CD14-positive monocyte (primary cell): ENCODE measurements around the gene ADNP2. TPM values are rescaled to one million over a fixed set of nuclear protein-coding genes. Genes with fewer than 3 reads are reported as not detected.

Source experiments
- DNase-seq, 3 donors: peaks; one replicate each; pipeline ENCODE4 v3.0.0-alpha.2; 2011 to 2022
- H2AFZ ChIP-seq: 2 replicates; pipeline ENCODE4 v1.6.0; 2012; ENCODE audit warnings: mild to moderate bottlenecking, low read depth, low read length, inconsistent platforms; ENCODE audit not compliant: insufficient read depth, poor library complexity, severe bottlenecking
- H3K27ac ChIP-seq, 2 donors: 1 replicate in 1 of 2; 2 replicates in 1 of 2; pipeline ENCODE4 v1.5.1; 2012 to 2013; ENCODE audit warnings: low read length in 2 of 2, control low read depth in 1 of 2, inconsistent platforms in 1 of 2, low read depth in 1 of 2, mild to moderate bottlenecking in 1 of 2
- H3K27me3 ChIP-seq, 2 donors: one replicate each; pipeline versions ENCODE4 v1.6.0 to v1.6.1; 2011 to 2013; ENCODE audit warnings: low read length in 2 of 2; ENCODE audit not compliant: control insufficient read depth in 2 of 2, insufficient read depth in 2 of 2
- H3K36me3 ChIP-seq, 2 donors: replicated peaks in 1 of 2; 1 replicate in 1 of 2; 2 replicates in 1 of 2; pipeline versions ENCODE4 v1.5.1 to v1.6.1; 2012 to 2013; ENCODE audit warnings: low read length in 2 of 2, control low read depth in 1 of 2, inconsistent platforms in 1 of 2, mild to moderate bottlenecking in 1 of 2; ENCODE audit not compliant: insufficient read depth in 2 of 2, control insufficient read depth in 1 of 2
- H3K4me1 ChIP-seq, 2 donors: 1 replicate in 1 of 2; 2 replicates in 1 of 2; pipeline versions ENCODE4 v1.5.1 to v1.6.1; 2012 to 2013; ENCODE audit warnings: low read length in 2 of 2, control low read depth in 1 of 2, inconsistent platforms in 1 of 2, mild to moderate bottlenecking in 1 of 2, moderate library complexity in 1 of 2; ENCODE audit not compliant: insufficient read depth in 2 of 2, control insufficient read depth in 1 of 2
- H3K4me2 ChIP-seq: replicated peaks from 2 replicates; pipeline ENCODE3; 2012; ENCODE audit warnings: low read length, moderate library complexity, mild to moderate bottlenecking; ENCODE audit not compliant: poor library complexity, severe bottlenecking; ENCODE audit errors: extremely low read depth
- H3K4me3 ChIP-seq, 3 experiments: fragments of 200-600 bp in 1 of 3; sonication (generic) in 1 of 3; replicated peaks in 1 of 3; 1 replicate in 2 of 3; 2 replicates in 1 of 3; pipeline ENCODE4 v1.5.1; 2011 to 2013; ENCODE audit warnings: low read length in 3 of 3, mild to moderate bottlenecking in 3 of 3, control low read depth in 2 of 3, low read depth in 2 of 3, inconsistent platforms in 1 of 3, moderate library complexity in 1 of 3
- H3K79me2 ChIP-seq: 2 replicates; pipeline ENCODE4 v1.6.0; 2012; ENCODE audit warnings: mild to moderate bottlenecking, control low read depth, inconsistent platforms, low read length, moderate library complexity; ENCODE audit not compliant: insufficient read depth
- H3K9ac ChIP-seq: 2 replicates; pipeline ENCODE4 v1.6.0; 2017; ENCODE audit warnings: low read length, mild to moderate bottlenecking; ENCODE audit not compliant: insufficient read depth, poor library complexity, severe bottlenecking
- H3K9me3 ChIP-seq, 2 donors: replicated peaks in 1 of 2; 1 replicate in 1 of 2; 2 replicates in 1 of 2; pipeline versions ENCODE4 v1.5.1 to v1.6.1; 2012 to 2013; ENCODE audit warnings: low read length in 2 of 2, control low read depth in 1 of 2; ENCODE audit not compliant: control insufficient read depth in 1 of 2, insufficient read depth in 1 of 2
- H4K20me1 ChIP-seq: 2 replicates; pipeline ENCODE4 v1.6.0; 2012; ENCODE audit warnings: mild to moderate bottlenecking, low read length, control low read depth, moderate library complexity; ENCODE audit not compliant: insufficient read depth
- H3K27ac Mint-ChIP-seq, 7 donors: one replicate each; pipeline ENCODE4 v1.8.0; 2020; ENCODE audit warnings: mild to moderate bottlenecking in 7 of 7, mixed read lengths in 7 of 7, moderate library complexity in 6 of 7, inconsistent platforms in 2 of 7
- H3K27me3 Mint-ChIP-seq, 3 donors: one replicate each; pipeline ENCODE4 v1.8.0; 2021 to 2022; ENCODE audit warnings: low read depth in 3 of 3, mild to moderate bottlenecking in 3 of 3, mixed read lengths in 3 of 3, moderate library complexity in 3 of 3, inconsistent platforms in 1 of 3
- H3K36me3 Mint-ChIP-seq, 2 donors: one replicate each; pipeline ENCODE4 v1.8.0; 2020; ENCODE audit warnings: mixed read lengths in 2 of 2, inconsistent platforms in 1 of 2, mild to moderate bottlenecking in 1 of 2
- H3K4me1 Mint-ChIP-seq: one replicate; pipeline ENCODE4 v1.8.0; 2020; ENCODE audit warnings: mild to moderate bottlenecking, mixed read lengths
- H3K4me3 Mint-ChIP-seq, 2 donors: one replicate each; pipeline ENCODE4 v1.8.0; 2020; ENCODE audit warnings: mild to moderate bottlenecking in 2 of 2, mixed read lengths in 2 of 2, moderate library complexity in 1 of 2
- H3K9me3 Mint-ChIP-seq, 7 donors: one replicate each; pipeline ENCODE4 v1.8.0; 2020 to 2022; ENCODE audit warnings: mixed read lengths in 7 of 7, mild to moderate bottlenecking in 6 of 7, moderate library complexity in 6 of 7, inconsistent platforms in 2 of 7
- WGBS: methylation state at CpG from one replicate; pipeline ENCODE4 v1.1.5; 2013; ENCODE audit warnings: missing lambda C conversion rate; ENCODE audit not compliant: insufficient coverage; 5-methylcytosine and 5-hydroxymethylcytosine counted together
- intact Hi-C, 2 donors: fragments of 100-400 bp; cut with micrococcal nuclease; formaldehyde crosslinking; loops; one replicate each; pipeline versions ENCODE4 v1.15.0 to v1.15.1; 2023
- polyA plus RNA-seq, 3 donors: library from polyadenylated mRNA; depleted of rRNA in 1 of 3; unstranded in 2 of 3; stranded (reverse) in 1 of 3; fragments of 300-500 nt in 2 of 3; fragments of >200 nt in 1 of 3; fragmentation: Illumina TruSeq in 2 of 3; gene quantifications; 1 replicate in 2 of 3; 2 replicates in 1 of 3; pipeline ENCODE4 v1.2.3, GENCODE V29; 2012 to 2021
- TF ChIP-seq, protein P1 (sequence below): fragments of 200-600 bp; IDR thresholded peaks from one replicate; pipeline ENCODE4 v1.8.0; 2022; ENCODE audit warnings: antibody characterized with exemption, mild to moderate bottlenecking

The ADNP2 gene
- polyA plus RNA-seq, 3 donors = 3.0 to 5.6 (median 3.6) TPM

DNA sequence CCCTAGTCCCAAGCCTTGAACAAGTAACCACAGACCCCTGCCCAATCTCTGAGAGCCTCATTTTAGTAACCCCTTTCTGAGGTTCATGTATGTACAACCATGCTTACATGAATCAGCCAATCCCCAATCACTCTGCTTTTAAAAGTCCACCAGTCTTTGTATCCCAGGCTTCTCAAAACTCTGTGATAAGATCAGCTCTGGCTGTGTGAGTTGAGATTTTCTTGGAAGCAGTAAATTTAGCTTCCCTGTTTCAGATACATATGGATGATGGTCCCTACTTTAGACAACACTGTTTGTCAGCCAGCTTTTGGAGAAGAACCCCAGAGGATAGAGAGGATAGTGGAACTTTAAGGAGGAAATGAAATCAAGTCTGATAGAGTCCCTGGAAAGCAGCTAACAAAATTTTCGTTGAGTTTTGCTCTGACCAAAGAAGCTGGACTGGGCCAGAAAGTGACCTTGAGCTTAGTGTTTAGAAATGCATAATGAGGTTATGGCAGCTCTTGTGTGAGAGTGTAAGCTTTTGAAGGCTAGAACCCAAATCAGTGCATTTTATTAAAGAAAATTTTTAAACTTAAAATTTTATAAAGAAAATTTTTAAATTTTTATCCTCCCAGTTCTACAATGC, 3.7 kb downstream of the ADNP2 start:
- H3K36me3 ChIP-seq = peaks cover 0 to 5% of the 10 kb centered on the region in 2 donors
- TF ChIP-seq, protein P1, sequence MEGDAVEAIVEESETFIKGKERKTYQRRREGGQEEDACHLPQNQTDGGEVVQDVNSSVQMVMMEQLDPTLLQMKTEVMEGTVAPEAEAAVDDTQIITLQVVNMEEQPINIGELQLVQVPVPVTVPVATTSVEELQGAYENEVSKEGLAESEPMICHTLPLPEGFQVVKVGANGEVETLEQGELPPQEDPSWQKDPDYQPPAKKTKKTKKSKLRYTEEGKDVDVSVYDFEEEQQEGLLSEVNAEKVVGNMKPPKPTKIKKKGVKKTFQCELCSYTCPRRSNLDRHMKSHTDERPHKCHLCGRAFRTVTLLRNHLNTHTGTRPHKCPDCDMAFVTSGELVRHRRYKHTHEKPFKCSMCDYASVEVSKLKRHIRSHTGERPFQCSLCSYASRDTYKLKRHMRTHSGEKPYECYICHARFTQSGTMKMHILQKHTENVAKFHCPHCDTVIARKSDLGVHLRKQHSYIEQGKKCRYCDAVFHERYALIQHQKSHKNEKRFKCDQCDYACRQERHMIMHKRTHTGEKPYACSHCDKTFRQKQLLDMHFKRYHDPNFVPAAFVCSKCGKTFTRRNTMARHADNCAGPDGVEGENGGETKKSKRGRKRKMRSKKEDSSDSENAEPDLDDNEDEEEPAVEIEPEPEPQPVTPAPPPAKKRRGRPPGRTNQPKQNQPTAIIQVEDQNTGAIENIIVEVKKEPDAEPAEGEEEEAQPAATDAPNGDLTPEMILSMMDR = no peak
- Mint-ChIP-seq H3K4me3 (no peak overlapping the region), H3K9me3 (peaks cover 2 to 13% (median 8%) of the 10 kb centered on the region in 7 donors), H3K27me3 (peaks cover 0 to 2% (median 0%) of the 10 kb centered on the region in 3 donors), H3K36me3 (peaks cover 5 to 11% of the 10 kb centered on the region in 2 donors), H3K4me1 (peaks cover 28% of the 10 kb centered on the region), H3K27ac (peak overlapping the region in 2 of 7 donors; percentile 33 to 55)
- no peak overlapping the region for H3K4me2 ChIP-seq
- 20% methylated on average over 1 of the region's 1 CpG for WGBS
- H3K4me3 ChIP-seq = no peak overlapping the region
- peaks cover 0 to 9% of the 10 kb centered on the region in 2 donors for H3K9me3 ChIP-seq
- no peak overlapping the region for H2AFZ ChIP-seq
- DNase-seq = no peak
- H4K20me1 ChIP-seq = peaks cover 24% of the 10 kb centered on the region
- H3K9ac ChIP-seq = no peak overlapping the region
- intact Hi-C loops = loop anchor here in 1 of 2 donors (5.0 kb wide), 1 partner anchor 35 kb away; no protein-coding TSS in a partner anchor
- no peak overlapping the region for H3K27ac ChIP-seq
- H3K4me1 ChIP-seq = peaks cover 11 to 17% of the 10 kb centered on the region in 2 donors
- H3K27me3 ChIP-seq = no peaks in the 10 kb centered on the region
- H3K79me2 ChIP-seq = peaks cover 62% of the 10 kb centered on the region

GRCh38 chr18:80115035-80115434, 6.0 kb downstream of the ADNP2 start:
- H3K4me2 ChIP-seq = no peak overlapping the region
- no peak for DNase-seq
- H3K27ac ChIP-seq = no peak overlapping the region
- H3K79me2 ChIP-seq = peaks cover 59% of the 10 kb centered on the region
- H3K9ac ChIP-seq = no peak overlapping the region
- H3K27me3 ChIP-seq = no peaks in the 10 kb centered on the region
- WGBS = 88% methylated on average over 4 of the region's 4 CpGs
- intact Hi-C loops = no loop called here
- H3K36me3 ChIP-seq = peaks cover 6 to 28% of the 10 kb centered on the region in 2 donors
- no peak overlapping the region for H3K4me3 ChIP-seq
- peaks cover 26% of the 10 kb centered on the region for H3K4me1 Mint-ChIP-seq
- H3K9me3 ChIP-seq = no peaks in the 10 kb centered on the region
- no peaks in the 10 kb centered on the region for H3K27me3 Mint-ChIP-seq
- H4K20me1 ChIP-seq = peaks cover 24% of the 10 kb centered on the region
- peak overlapping the region in 1 of 7 donors; percentile 58 for H3K27ac Mint-ChIP-seq
- TF ChIP-seq, protein P1 = no peak
- peaks cover 7 to 10% of the 10 kb centered on the region in 2 donors for H3K4me1 ChIP-seq
- H3K4me3 Mint-ChIP-seq = no peak overlapping the region
- H3K9me3 Mint-ChIP-seq = peaks cover 0 to 3% (median 0%) of the 10 kb centered on the region in 7 donors
- no peak overlapping the region for H2AFZ ChIP-seq
- peaks cover 28 to 30% of the 10 kb centered on the region in 2 donors for H3K36me3 Mint-ChIP-seq
